K562 (cell line): ENCODE results near the gene SLC7A5. TPM values are rescaled to one million over a fixed set of nuclear protein-coding genes. Genes with fewer than 3 reads are reported as not detected.

Experiments
- ATAC-seq: fragments of 200-7000 bp; cut with Tn5 transposase; 3 replicates; pipeline ENCODE4 v1.9.1; 2020; ENCODE audit warnings: moderate library complexity
- BruUV-seq: library from RNA; stranded (reverse); fragments of 400-500 nt; replicated peaks from 2 replicates; lab custom pipeline; 2021; lab: Mats Ljungman, UMichigan
- CTCF ChIA-PET: fragments of 300-600 bp; formaldehyde crosslinking; extraction: SDS; loops from one replicate; lab custom pipeline; 2021; ENCODE audit warnings: low intra/inter-chr PET ratio; lab: Yijun Ruan, JAX
- POLR2A ChIA-PET: fragments of 300-600, 350-650 bp; sonication (Branson Sonifier 250); formaldehyde crosslinking; extraction: SDS; loops from one replicate; lab custom pipeline; 2021; ENCODE audit warnings: antibody characterized with exemption, inconsistent platforms; lab: Yijun Ruan, JAX
- DNase-seq, 4 experiments: peaks; one replicate each; pipeline versions ENCODE4 v3.0.0 to v3.0.0-alpha.2; 2011 to 2018; ENCODE audit warnings: low spot score in 3 of 4, mixed read lengths in 3 of 4; ENCODE audit errors: extremely low read depth in 1 of 4
- FAIRE-seq: peaks from 2 replicates; lab custom pipeline; 2011; peaks lifted over from hg19 to GRCh38; lab: Jason Lieb, UNC
- H2AFZ ChIP-seq: 2 replicates; pipeline ENCODE4 v1.6.0; 2011; ENCODE audit warnings: low read depth, low read length, control low read depth, inconsistent platforms
- H3K27ac ChIP-seq: fragments of 200-600 bp; 3 replicates; pipeline ENCODE4 v1.8.0; 2011; ENCODE audit warnings: low read depth, mild to moderate bottlenecking, control low read depth, inconsistent platforms, low read length, moderate library complexity, mixed read lengths; ENCODE audit errors: extremely low read depth
- H3K27me3 ChIP-seq, 2 experiments: fragments of 300-600 bp in 1 of 2; 2 replicates in 1 of 2; 3 replicates in 1 of 2; pipeline versions ENCODE4 v1.6.0 to v1.8.0; 2011; ENCODE audit warnings: inconsistent platforms in 2 of 2, low read length in 2 of 2, mild to moderate bottlenecking in 1 of 2, mixed read lengths in 1 of 2, moderate library complexity in 1 of 2; ENCODE audit not compliant: control insufficient read depth in 2 of 2, insufficient read depth in 2 of 2
- H3K36me3 ChIP-seq: fragments of 300-600 bp; 3 replicates; pipeline ENCODE4 v1.8.0; 2011; ENCODE audit warnings: mild to moderate bottlenecking, low read length, inconsistent platforms; ENCODE audit not compliant: control insufficient read depth, insufficient read depth
- H3K4me1 ChIP-seq, 2 experiments: fragments of 200-600 bp in 1 of 2; replicated peaks in 1 of 2; 2 replicates in 1 of 2; 3 replicates in 1 of 2; pipeline versions ENCODE4 v1.5.1 to v1.8.0; 2011; ENCODE audit warnings: inconsistent platforms in 2 of 2, low read length in 2 of 2, mild to moderate bottlenecking in 1 of 2, mixed read lengths in 1 of 2, moderate library complexity in 1 of 2; ENCODE audit not compliant: control insufficient read depth in 2 of 2, insufficient read depth in 2 of 2
- H3K4me2 ChIP-seq: 2 replicates; pipeline ENCODE4 v1.6.1; 2011; ENCODE audit warnings: low read length, control low read depth, inconsistent platforms, mixed read lengths; ENCODE audit not compliant: insufficient read depth
- H3K4me3 ChIP-seq: fragments of 200-600 bp; sonication (generic), shearing (Covaris generic); 2 replicates; pipeline ENCODE4 v1.5.1; 2016; ENCODE audit warnings: control low read depth, inconsistent platforms
- H3K79me2 ChIP-seq: fragments of 200-600 bp; 3 replicates; pipeline ENCODE4 v1.8.0; 2011; ENCODE audit warnings: low read length, inconsistent platforms; ENCODE audit not compliant: control insufficient read depth, insufficient read depth
- H3K9ac ChIP-seq, 2 experiments: 2 replicates each; pipeline versions ENCODE4 v1.6.0 to v1.6.1; 2011; ENCODE audit warnings: low read depth in 2 of 2, low read length in 2 of 2, control low read depth in 1 of 2, inconsistent platforms in 1 of 2, mild to moderate bottlenecking in 1 of 2, mixed read lengths in 1 of 2; ENCODE audit not compliant: insufficient read depth in 1 of 2
- H3K9me1 ChIP-seq: one replicate; pipeline ENCODE4 v1.6.0; 2011; ENCODE audit warnings: inconsistent platforms, mild to moderate bottlenecking, low read length, moderate library complexity; ENCODE audit not compliant: control insufficient read depth, insufficient read depth
- H3K9me3 ChIP-seq: replicated peaks from 2 replicates; pipeline ENCODE4 v1.5.1; 2011; ENCODE audit warnings: low read depth, low read length, inconsistent platforms; ENCODE audit not compliant: control insufficient read depth, insufficient read depth
- H4K20me1 ChIP-seq: replicated peaks from 2 replicates; pipeline ENCODE4 v1.6.1; 2011; ENCODE audit warnings: low read length, inconsistent platforms, mixed read lengths; ENCODE audit not compliant: control insufficient read depth, insufficient read depth
- ARID1B ChIP-seq: fragments of 450-650 bp; IDR thresholded peaks from 2 replicates; pipeline ENCODE4 v1.6.1; 2016; ENCODE audit warnings: antibody characterized with exemption, mild to moderate bottlenecking, inconsistent platforms
- POLR2G ChIP-seq: fragments of 200-400 bp; formaldehyde crosslinking; IDR thresholded peaks from 2 replicates; pipeline ENCODE4 v1.6.1; 2017; ENCODE audit warnings: low read depth, mild to moderate bottlenecking, antibody characterized with exemption, low read length, moderate library complexity
- RBM22 ChIP-seq: fragments of 200-400 bp; formaldehyde crosslinking; IDR thresholded peaks from 2 replicates; pipeline ENCODE4 v1.6.1; 2018; ENCODE audit warnings: low read length, low read depth; ENCODE audit not compliant: poor library complexity, severe bottlenecking
- STAT5B ChIP-seq: fragments of 250-450 bp; sonication (Bioruptor Pico); IDR thresholded peaks from 2 replicates; pipeline ENCODE4 v1.8.0; 2021; ENCODE audit warnings: mild to moderate bottlenecking, inconsistent platforms
- SUPT5H ChIP-seq: fragments of 450-650 bp; IDR thresholded peaks from 2 replicates; pipeline ENCODE4 v1.6.1; 2016
- ZNF263 ChIP-seq: sonication (generic); formaldehyde crosslinking; IDR thresholded peaks from 2 replicates; pipeline ENCODE4 v1.8.0; 2022; ENCODE audit warnings: mild to moderate bottlenecking, missing genetic modification reagents, borderline replicate concordance
- ZNF316 ChIP-seq: fragments of 450-650 bp; IDR thresholded peaks from 2 replicates; pipeline ENCODE4 v1.6.1; 2016
- ZNF780A ChIP-seq: fragments of 250-450 bp; sonication (Bioruptor Pico); IDR thresholded peaks from 2 replicates; pipeline ENCODE4 v1.5.0; 2021; ENCODE audit warnings: mild to moderate bottlenecking
- WGBS: fragments of 100-300 bp; shearing (Covaris generic); methylation state at CpG from one replicate; pipeline ENCODE4 v1.1.6; 2016; ENCODE audit warnings: low coverage, mixed read lengths; ENCODE audit not compliant: insufficient coverage; ENCODE audit errors: missing lambda C conversion rate; 5-methylcytosine and 5-hydroxymethylcytosine counted together
- in situ Hi-C: fragments of 300-500 bp; cut with MboI; formaldehyde crosslinking; loops from 4 replicates; pipeline ENCODE4 v1.15.0; 2018; ENCODE audit warnings: inconsistent platforms, mixed read lengths
- intact Hi-C: fragments of 100-400 bp; cut with micrococcal nuclease; formaldehyde crosslinking; loops from 2 replicates; pipeline ENCODE4 v1.14.2; 2022
- polyA plus RNA-seq, 8 experiments: library from polyadenylated mRNA; depleted of rRNA in 4 of 8; stranded (reverse) in 5 of 8; unstranded in 3 of 8; fragments of >200 nt; fragmentation: Nextera tagmentation in 2 of 8; fragmentation: Illumina TruSeq in 1 of 8; extraction: Ambion mirVana in 2 of 8; extraction: Trizol in 1 of 8; gene quantifications; 2 replicates each; pipeline versions ENCODE4 v1.2.1 to v1.2.3, GENCODE V29; 2011 to 2014; ENCODE audit warnings: inconsistent platforms in 1 of 8, missing spikeins in 1 of 8
- total RNA-seq, 7 experiments: library from RNA; depleted of rRNA in 6 of 7; stranded (reverse); fragments of >200 nt in 6 of 7; fragmentation: Illumina TruSeq in 2 of 7; extraction: Trizol in 2 of 7; gene quantifications; 2 replicates each; pipeline versions ENCODE4 v1.2.1 to v1.2.3, GENCODE V29; 2011 to 2021; ENCODE audit warnings: low replicate concordance in 1 of 7
- TF ChIP-seq, protein P1 (sequence below): conservative IDR thresholded peaks from 2 replicates; pipeline ENCODE4 v1.6.1; 2011; ENCODE audit warnings: low read depth, mild to moderate bottlenecking, low read length; ENCODE audit not compliant: control insufficient read depth
- TF ChIP-seq, protein P2 (sequence below): fragments of 250-450 bp; sonication (Bioruptor Pico); IDR thresholded peaks from 2 replicates; pipeline ENCODE4 v1.5.0; 2020; ENCODE audit warnings: mild to moderate bottlenecking

SLC7A5 gene
- total and polyA plus RNA-seq, 9 of the 15 experiments (the other 6 are each of a cell fraction or from before 2014, with no cell fraction given): 1.9 to 220 (median 18.6) TPM

DNA sequence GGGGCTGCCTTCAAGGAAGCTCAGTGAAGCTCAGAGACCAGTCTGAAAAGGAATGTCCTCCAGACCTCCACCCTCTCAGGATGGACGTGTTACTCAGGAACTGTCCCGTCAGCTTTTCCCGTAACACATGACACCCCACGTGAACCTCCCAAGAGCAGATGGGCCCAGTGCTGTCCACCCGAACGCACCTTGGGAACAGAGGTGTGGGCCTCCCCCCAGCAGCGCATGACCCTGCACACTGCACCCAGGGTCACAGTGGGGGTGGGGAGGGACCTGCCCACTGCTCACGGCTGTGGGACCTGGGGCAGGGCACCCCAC is 21.9 kb downstream of the SLC7A5 start:
- FAIRE-seq: no peak
- no peaks in the 10 kb centered on the region for H3K9me3 ChIP-seq
- in situ Hi-C loops (no loop called here), intact Hi-C loops (no loop called here)
- no peak overlapping the region for H3K27ac ChIP-seq
- H3K4me3 ChIP-seq: no peak overlapping the region
- no peak overlapping the region for H2AFZ ChIP-seq
- no peak for ATAC-seq
- no TSS peak for BruUV-seq
- H3K4me1 ChIP-seq: peaks cover 2 to 79% of the 10 kb centered on the region in 2 experiments; a peak in 4 of 5 replicates
- peaks cover 8% of the 10 kb centered on the region for H3K9me1 ChIP-seq
- no peak overlapping the region for H3K4me2 ChIP-seq
- peaks cover 49% of the 10 kb centered on the region for H4K20me1 ChIP-seq
- ChIA-PET POLR2A (interaction anchor here (0.6 to 2.2 kb wide), 5 partner anchors 8 to 301 kb away, joined by 3 to 12 read pairs (median 4); no protein-coding TSS in a partner anchor), CTCF (no interaction called here)
- peak; percentile 92 for TF ChIP-seq RBM22
- no peak for TF ChIP-seq ARID1B
- 0 out of 2 replicates have a peak, but pooled peaks have one; percentile 7 for TF ChIP-seq ZNF316
- no peak for TF ChIP-seq ZNF263 (CRISPR knock-in tag)
- TF ChIP-seq ZNF780A: no peak
- TF ChIP-seq, protein P1, sequence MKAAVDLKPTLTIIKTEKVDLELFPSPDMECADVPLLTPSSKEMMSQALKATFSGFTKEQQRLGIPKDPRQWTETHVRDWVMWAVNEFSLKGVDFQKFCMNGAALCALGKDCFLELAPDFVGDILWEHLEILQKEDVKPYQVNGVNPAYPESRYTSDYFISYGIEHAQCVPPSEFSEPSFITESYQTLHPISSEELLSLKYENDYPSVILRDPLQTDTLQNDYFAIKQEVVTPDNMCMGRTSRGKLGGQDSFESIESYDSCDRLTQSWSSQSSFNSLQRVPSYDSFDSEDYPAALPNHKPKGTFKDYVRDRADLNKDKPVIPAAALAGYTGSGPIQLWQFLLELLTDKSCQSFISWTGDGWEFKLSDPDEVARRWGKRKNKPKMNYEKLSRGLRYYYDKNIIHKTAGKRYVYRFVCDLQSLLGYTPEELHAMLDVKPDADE: no peak
- no peak for TF ChIP-seq STAT5B (CRISPR knock-in tag)
- TF ChIP-seq POLR2G: peak; percentile 39; the same call in 1 of the 2 replicates
- TF ChIP-seq, protein P2, sequence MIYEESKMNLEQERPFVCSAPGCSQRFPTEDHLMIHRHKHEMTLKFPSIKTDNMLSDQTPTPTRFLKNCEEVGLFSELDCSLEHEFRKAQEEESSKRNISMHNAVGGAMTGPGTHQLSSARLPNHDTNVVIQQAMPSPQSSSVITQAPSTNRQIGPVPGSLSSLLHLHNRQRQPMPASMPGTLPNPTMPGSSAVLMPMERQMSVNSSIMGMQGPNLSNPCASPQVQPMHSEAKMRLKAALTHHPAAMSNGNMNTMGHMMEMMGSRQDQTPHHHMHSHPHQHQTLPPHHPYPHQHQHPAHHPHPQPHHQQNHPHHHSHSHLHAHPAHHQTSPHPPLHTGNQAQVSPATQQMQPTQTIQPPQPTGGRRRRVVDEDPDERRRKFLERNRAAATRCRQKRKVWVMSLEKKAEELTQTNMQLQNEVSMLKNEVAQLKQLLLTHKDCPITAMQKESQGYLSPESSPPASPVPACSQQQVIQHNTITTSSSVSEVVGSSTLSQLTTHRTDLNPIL: no peak
- TF ChIP-seq SUPT5H: peak; percentile 18; the same call in 1 of the 2 replicates
- DNase-seq: no peak
- H3K27me3 ChIP-seq: no peaks in the 10 kb centered on the region
- peaks cover 97% of the 10 kb centered on the region for H3K79me2 ChIP-seq
- H3K9ac ChIP-seq: no peak overlapping the region
- WGBS: 94% methylated on average over 8 of the region's 8 CpGs
- H3K36me3 ChIP-seq: peaks cover 96% of the 10 kb centered on the region
